Calu3 (cell line): ENCODE data around the gene AQP1. TPM values are rescaled to one million over a fixed set of nuclear protein-coding genes. Genes with fewer than 3 reads are reported as not detected.
A peak's percentile ranks its signal among the peaks of the same experiment; 100 is the strongest.

Experiments used
- BruUV-seq: library from RNA; stranded (reverse); fragments of 400-500 nt; replicated peaks from 2 replicates; lab custom pipeline; 2021; lab: Mats Ljungman, UMichigan
- CTCF ChIA-PET: fragments of 300-600 bp; sonication (Branson Sonifier 250); formaldehyde crosslinking; loops from one replicate; lab custom pipeline; 2022; ENCODE audit warnings: antibody characterized with exemption; lab: Charles Lee
- DNase-seq: peaks from one replicate; pipeline ENCODE4 v3.0.0; 2022
- H3K27ac Mint-ChIP-seq: one replicate; pipeline ENCODE4 v1.8.0; 2022; ENCODE audit warnings: mixed read lengths; ENCODE audit not compliant: unreplicated experiment
- H3K27me3 Mint-ChIP-seq: one replicate; pipeline ENCODE4 v1.8.0; 2022; ENCODE audit warnings: mixed read lengths; ENCODE audit not compliant: unreplicated experiment
- H3K36me3 Mint-ChIP-seq: one replicate; pipeline ENCODE4 v1.8.0; 2022; ENCODE audit warnings: mild to moderate bottlenecking, moderate library complexity, mixed read lengths; ENCODE audit not compliant: insufficient read depth, unreplicated experiment
- H3K4me1 Mint-ChIP-seq: one replicate; pipeline ENCODE4 v1.8.0; 2022; ENCODE audit warnings: mild to moderate bottlenecking, low read depth, mixed read lengths; ENCODE audit not compliant: unreplicated experiment
- H3K4me3 Mint-ChIP-seq: one replicate; pipeline ENCODE4 v1.8.0; 2022; ENCODE audit warnings: mild to moderate bottlenecking, low read depth, moderate library complexity, mixed read lengths; ENCODE audit not compliant: unreplicated experiment
- H3K9me3 Mint-ChIP-seq: one replicate; pipeline ENCODE4 v1.8.0; 2022; ENCODE audit warnings: low read depth, mixed read lengths; ENCODE audit not compliant: unreplicated experiment
- CTCF ChIP-seq: fragments of 200-600 bp; IDR thresholded peaks from one replicate; pipeline ENCODE4 v1.8.0; 2022; ENCODE audit warnings: antibody characterized with exemption; ENCODE audit not compliant: unreplicated experiment
- intact Hi-C: fragments of 100-400 bp; cut with micrococcal nuclease; formaldehyde crosslinking; loops from one replicate; pipeline ENCODE4 v1.10.0; 2022; ENCODE audit not compliant: unreplicated experiment
- total RNA-seq: library from RNA; stranded (reverse); gene quantifications from 2 replicates; pipeline ENCODE4 v1.2.3, GENCODE V29; 2022

Gene AQP1
- total RNA-seq, 1 experiment from 2014 or later: 1.7 TPM

DNA sequence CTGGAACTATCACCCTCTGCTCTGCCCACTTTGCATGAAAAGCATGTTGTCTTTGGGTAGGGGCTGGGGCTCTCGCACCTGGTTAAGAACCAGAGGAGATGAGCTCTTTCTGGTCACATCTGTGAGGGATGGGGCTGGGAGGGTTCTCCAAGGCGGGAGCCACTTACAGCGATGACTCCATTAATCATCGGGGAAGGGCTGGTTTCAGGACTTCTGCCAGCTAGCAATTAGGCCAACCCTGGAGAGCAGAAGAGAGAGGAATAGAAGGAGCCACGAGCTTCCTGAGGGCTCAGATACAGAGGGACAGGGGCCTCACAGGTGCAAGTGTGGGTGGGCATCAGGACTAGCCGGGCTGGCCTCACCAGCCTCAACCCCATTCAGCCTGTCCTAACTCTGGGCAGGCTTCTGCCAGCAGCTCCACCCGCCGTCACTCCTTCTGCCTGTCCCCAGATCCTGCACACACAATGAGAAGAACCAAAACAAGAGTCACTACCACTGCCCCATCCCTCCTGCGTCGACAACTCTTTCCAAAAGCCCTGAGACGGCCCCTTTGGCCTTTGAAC, 8.4 kb downstream of the AQP1 start:
- intact Hi-C loops: no loop called here
- no peak for TF ChIP-seq CTCF
- no peak for DNase-seq
- peaks cover 30% of the 10 kb centered on the region for H3K4me1 Mint-ChIP-seq
- no peak overlapping the region for H3K4me3 Mint-ChIP-seq
- no peaks in the 10 kb centered on the region for H3K27me3 Mint-ChIP-seq
- H3K27ac Mint-ChIP-seq: no peak overlapping the region
- no peaks in the 10 kb centered on the region for H3K36me3 Mint-ChIP-seq
- no peaks in the 10 kb centered on the region for H3K9me3 Mint-ChIP-seq
- no TSS peak for BruUV-seq
- CTCF ChIA-PET: interaction anchor here (1.8 kb wide), 1 partner anchor 24 kb away, joined by 4 read pairs; no protein-coding TSS in a partner anchor

GRCh38 chr7:30920584-30921539, 9.2 kb downstream of the AQP1 start:
- CTCF ChIA-PET: interaction anchor here (0.7 kb wide), 1 partner anchor 14 kb away, joined by 3 read pairs; no protein-coding TSS in a partner anchor
- Mint-ChIP-seq H3K9me3 (no peaks in the 10 kb centered on the region), H3K4me3 (no peak overlapping the region), H3K36me3 (no peaks in the 10 kb centered on the region), H3K27me3 (no peaks in the 10 kb centered on the region), H3K4me1 (peaks cover 22% of the 10 kb centered on the region), H3K27ac (peak overlapping the region; percentile 5)
- TF ChIP-seq CTCF: no peak
- intact Hi-C loops: no loop called here
- peak; percentile 57 for DNase-seq
- no TSS peak for BruUV-seq

- BruUV-seq: no TSS peak
Observed at GRCh38 chr7:30921540-30922401, 10.1 kb downstream of the AQP1 start.

More at GRCh38 chr7:30921540-30922401, 10.1 kb downstream of the AQP1 start:
- H3K27ac Mint-ChIP-seq: peak overlapping the region; percentile 5
- TF ChIP-seq CTCF: no peak
- no peaks in the 10 kb centered on the region for H3K36me3 Mint-ChIP-seq
- no peaks in the 10 kb centered on the region for H3K27me3 Mint-ChIP-seq
- no peak overlapping the region for H3K4me3 Mint-ChIP-seq
- intact Hi-C loops: no loop called here
- peaks cover 21% of the 10 kb centered on the region for H3K4me1 Mint-ChIP-seq
- no peaks in the 10 kb centered on the region for H3K9me3 Mint-ChIP-seq
- CTCF ChIA-PET: interaction anchor here (0.7 kb wide), 1 partner anchor 13 kb away, joined by 3 read pairs; no protein-coding TSS in a partner anchor
- DNase-seq: no peak
